ENCODE data around the gene RCAN3. TPM values are rescaled to one million over a fixed set of nuclear protein-coding genes. Genes with fewer than 3 reads are reported as not detected.

RCAN3 gene
- total RNA-seq, 4 donors from 2014 or later: 25.6 to 37.9 (median 35.2) TPM

- H3K9me3 ChIP-seq: no peaks in the 10 kb centered on the region
- TF ChIP-seq POLR2A (IDR thresholded peaks at IDR 0.05): no peak
- TF ChIP-seq, protein P1, sequence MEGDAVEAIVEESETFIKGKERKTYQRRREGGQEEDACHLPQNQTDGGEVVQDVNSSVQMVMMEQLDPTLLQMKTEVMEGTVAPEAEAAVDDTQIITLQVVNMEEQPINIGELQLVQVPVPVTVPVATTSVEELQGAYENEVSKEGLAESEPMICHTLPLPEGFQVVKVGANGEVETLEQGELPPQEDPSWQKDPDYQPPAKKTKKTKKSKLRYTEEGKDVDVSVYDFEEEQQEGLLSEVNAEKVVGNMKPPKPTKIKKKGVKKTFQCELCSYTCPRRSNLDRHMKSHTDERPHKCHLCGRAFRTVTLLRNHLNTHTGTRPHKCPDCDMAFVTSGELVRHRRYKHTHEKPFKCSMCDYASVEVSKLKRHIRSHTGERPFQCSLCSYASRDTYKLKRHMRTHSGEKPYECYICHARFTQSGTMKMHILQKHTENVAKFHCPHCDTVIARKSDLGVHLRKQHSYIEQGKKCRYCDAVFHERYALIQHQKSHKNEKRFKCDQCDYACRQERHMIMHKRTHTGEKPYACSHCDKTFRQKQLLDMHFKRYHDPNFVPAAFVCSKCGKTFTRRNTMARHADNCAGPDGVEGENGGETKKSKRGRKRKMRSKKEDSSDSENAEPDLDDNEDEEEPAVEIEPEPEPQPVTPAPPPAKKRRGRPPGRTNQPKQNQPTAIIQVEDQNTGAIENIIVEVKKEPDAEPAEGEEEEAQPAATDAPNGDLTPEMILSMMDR (IDR thresholded peaks at IDR 0.05): no peak
- no peaks in the 10 kb centered on the region for H3K36me3 ChIP-seq
- H3K4me3 ChIP-seq (replicated peaks in 1 of 3): peak overlapping the region in 1 of 3 donors; percentile 72
- WGBS, 2 donors: 64 to 69% methylated on average over 7 of the region's 7 CpGs
- peaks cover 6 to 17% of the 10 kb centered on the region in 2 donors for H3K4me1 ChIP-seq
- H3K27ac ChIP-seq: peak overlapping the region in 2 of 3 donors; percentile 11 to 91
- intact Hi-C loops (cut with DNase I): no loop called here
- DNase-seq: no peak
- no peaks in the 10 kb centered on the region for H3K27me3 ChIP-seq
These were observed 1.4 kb downstream of the RCAN3 start for GRCh38 chr1:24503870-24504523.

- DNase-seq: no peak
- WGBS, 2 donors: 85 to 89% methylated on average over 4 of the region's 4 CpGs
- no peak overlapping the region for H3K27ac ChIP-seq
- peaks cover 6 to 17% of the 10 kb centered on the region in 2 donors for H3K4me1 ChIP-seq
- no peaks in the 10 kb centered on the region for H3K9me3 ChIP-seq
- TF ChIP-seq POLR2A (IDR thresholded peaks at IDR 0.05): no peak
- TF ChIP-seq, protein P1 (IDR thresholded peaks at IDR 0.05): no peak
- intact Hi-C loops (cut with DNase I): no loop called here
- no peaks in the 10 kb centered on the region for H3K27me3 ChIP-seq
- no peak overlapping the region for H3K4me3 ChIP-seq (replicated peaks in 1 of 3)
- no peaks in the 10 kb centered on the region for H3K36me3 ChIP-seq
These were observed 1.9 kb downstream of the RCAN3 start for GRCh38 chr1:24504560-24504959.

DNA sequence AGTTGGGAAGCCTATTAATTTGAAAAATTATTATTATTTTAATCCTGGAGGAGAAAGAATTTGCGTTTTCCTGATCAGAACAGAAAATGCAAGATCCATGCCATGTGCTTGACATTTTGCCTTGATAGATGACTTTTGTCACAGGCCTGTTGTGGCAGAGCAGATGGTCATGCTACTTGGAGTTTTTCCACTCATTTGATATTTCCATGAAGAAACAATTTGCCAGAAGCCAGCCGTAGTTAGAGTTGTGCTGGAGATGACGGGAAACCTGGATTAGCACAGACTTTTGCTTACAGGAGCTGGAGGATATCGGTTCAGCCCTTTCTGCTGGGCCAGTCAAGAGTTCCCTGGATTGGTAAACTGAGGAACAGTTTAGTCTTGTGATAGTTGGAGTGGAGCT is 3.2 kb downstream of the RCAN3 start:
- no peaks in the 10 kb centered on the region for H3K9me3 ChIP-seq
- intact Hi-C loops (cut with DNase I): no loop called here
- TF ChIP-seq POLR2A (IDR thresholded peaks at IDR 0.05): no peak
- TF ChIP-seq, protein P1 (IDR thresholded peaks at IDR 0.05): no peak
- H3K4me3 ChIP-seq (replicated peaks in 1 of 3): no peak overlapping the region
- peaks cover 6 to 17% of the 10 kb centered on the region in 2 donors for H3K4me1 ChIP-seq
- DNase-seq: no peak
- no peaks in the 10 kb centered on the region for H3K36me3 ChIP-seq
- no peak overlapping the region for H3K27ac ChIP-seq
- no peaks in the 10 kb centered on the region for H3K27me3 ChIP-seq
- WGBS, 2 donors: 93% methylated on average over 4 of the region's 4 CpGs

GRCh38 chr1:24506691-24507381 is 4.2 kb downstream of the RCAN3 start:
- no peak overlapping the region for H3K4me3 ChIP-seq (replicated peaks in 1 of 3)
- peaks cover 6 to 15% of the 10 kb centered on the region in 2 donors for H3K4me1 ChIP-seq
- TF ChIP-seq POLR2A (IDR thresholded peaks at IDR 0.05): no peak
- TF ChIP-seq, protein P1 (IDR thresholded peaks at IDR 0.05): no peak
- intact Hi-C loops (cut with DNase I): no loop called here
- H3K36me3 ChIP-seq: no peaks in the 10 kb centered on the region
- no peak overlapping the region for H3K27ac ChIP-seq
- H3K9me3 ChIP-seq: no peaks in the 10 kb centered on the region
- DNase-seq: no peak
- 82 to 88% methylated on average over 5 of the region's 5 CpGs for WGBS, 2 donors
- no peaks in the 10 kb centered on the region for H3K27me3 ChIP-seq

- TF ChIP-seq POLR2A (IDR thresholded peaks at IDR 0.05): no peak
- TF ChIP-seq, protein P1 (IDR thresholded peaks at IDR 0.05): no peak
- Histone ChIP-seq H3K4me1 (peaks cover 6 to 14% of the 10 kb centered on the region in 2 donors), H3K36me3 (no peaks in the 10 kb centered on the region), H3K27me3 (no peaks in the 10 kb centered on the region), H3K9me3 (no peaks in the 10 kb centered on the region), H3K27ac (no peak overlapping the region), H3K4me3 (replicated peaks in 1 of 3) (no peak overlapping the region)
- DNase-seq: no peak
- 96 to 97% methylated on average over 5 of the region's 5 CpGs for WGBS, 2 donors
- intact Hi-C loops (cut with DNase I): no loop called here
These were observed 4.8 kb downstream of the RCAN3 start for GRCh38 chr1:24507405-24507804.

Measured in thyroid gland (tissue), 4 donors.